GM12878 (cell line): Measurements from ENCODE around the gene DPM1. TPM values are rescaled to one million over a fixed set of nuclear protein-coding genes. Genes with fewer than 3 reads are reported as not detected.
A peak's percentile ranks its signal among the peaks of the same experiment; 100 is the strongest.

Experiments used
- ATAC-seq: fragments of 200-7000 bp; cut with Tn5 transposase; 3 replicates; pipeline ENCODE4 v1.9.1; 2020; ENCODE audit warnings: mild to moderate bottlenecking, moderate library complexity
- BruUV-seq: library from RNA; stranded (reverse); fragments of 400-500 nt; replicated peaks from 2 replicates; lab custom pipeline; 2021; lab: Mats Ljungman, UMichigan
- CTCF ChIA-PET: fragments of 300-600 bp; sonication (Branson Sonifier 250); formaldehyde crosslinking; extraction: SDS; loops from one replicate; lab custom pipeline; 2021; ENCODE audit warnings: inconsistent platforms; lab: Yijun Ruan, JAX
- POLR2A ChIA-PET: fragments of 350-600 bp; formaldehyde crosslinking; extraction: SDS; loops from one replicate; lab custom pipeline; 2021; ENCODE audit warnings: inconsistent platforms; lab: Charles Lee
- RAD21 ChIA-PET: fragments of 300-600 bp; sonication (Branson Sonifier 250); formaldehyde crosslinking; loops from one replicate; lab custom pipeline; 2023; ENCODE audit warnings: antibody characterized with exemption; ENCODE audit not compliant: unreplicated experiment; lab: Charles Lee
- SMC1A ChIA-PET: fragments of 300-600 bp; sonication (Branson Sonifier 250); formaldehyde crosslinking; loops from one replicate; lab custom pipeline; 2023; ENCODE audit not compliant: unreplicated experiment, uncharacterized antibody; lab: Charles Lee
- DNase-seq: peaks from one replicate; pipeline ENCODE4 v3.0.0-alpha.2; 2011; ENCODE audit warnings: low read depth, low spot score
- FAIRE-seq: peaks from 3 replicates; lab custom pipeline; 2011; peaks lifted over from hg19 to GRCh38; lab: Jason Lieb, UNC
- H2AFZ ChIP-seq: 2 replicates; pipeline ENCODE4 v1.6.0; 2011; ENCODE audit warnings: low read depth, low read length, control low read depth; ENCODE audit not compliant: control insufficient read depth
- H3K27ac ChIP-seq: 2 replicates; pipeline ENCODE4 v1.5.1; 2011; ENCODE audit warnings: control low read depth; ENCODE audit not compliant: control insufficient read depth, insufficient read depth
- H3K27me3 ChIP-seq, 2 experiments: replicated peaks in 1 of 2; 2 replicates each; pipeline versions ENCODE4 v1.6.0 to v1.6.1; 2011; ENCODE audit warnings: low read length in 1 of 2; ENCODE audit not compliant: control insufficient read depth in 2 of 2, insufficient read depth in 2 of 2
- H3K36me3 ChIP-seq, 2 experiments: 2 replicates each; pipeline ENCODE4 v1.5.1; 2011; ENCODE audit warnings: low read length in 1 of 2; ENCODE audit not compliant: control insufficient read depth in 2 of 2, insufficient read depth in 2 of 2
- H3K4me1 ChIP-seq: 2 replicates; pipeline ENCODE4 v1.6.1; 2011; ENCODE audit warnings: mild to moderate bottlenecking, low read length, moderate library complexity, mixed read lengths; ENCODE audit not compliant: control insufficient read depth, insufficient read depth
- H3K4me2 ChIP-seq: 2 replicates; pipeline ENCODE4 v1.6.0; 2011; ENCODE audit warnings: control low read depth; ENCODE audit not compliant: control insufficient read depth, insufficient read depth
- H3K4me3 ChIP-seq: fragments of 200-600 bp; sonication (generic); 2 replicates; pipeline ENCODE4 v1.5.1; 2016
- H3K79me2 ChIP-seq: 2 replicates; pipeline ENCODE4 v1.6.0; 2011; ENCODE audit warnings: low read length; ENCODE audit not compliant: control insufficient read depth, insufficient read depth
- H3K9ac ChIP-seq: 2 replicates; pipeline ENCODE4 v1.8.0; 2011; ENCODE audit warnings: low read length, control low read depth, mixed read lengths; ENCODE audit not compliant: control insufficient read depth, insufficient read depth
- H3K9me3 ChIP-seq: replicated peaks from 3 replicates; pipeline ENCODE4 v1.5.1; 2011; ENCODE audit warnings: mild to moderate bottlenecking, low read length; ENCODE audit not compliant: control insufficient read depth, insufficient read depth
- H4K20me1 ChIP-seq: 2 replicates; pipeline ENCODE4 v1.6.0; 2011; ENCODE audit not compliant: control insufficient read depth, insufficient read depth
- CHD4 ChIP-seq: fragments of 200-600 bp; sonication (generic); IDR thresholded peaks from 2 replicates; pipeline ENCODE4 v1.6.1; 2016; ENCODE audit warnings: mild to moderate bottlenecking
- EED ChIP-seq: sonication (generic); IDR thresholded peaks from 2 replicates; pipeline ENCODE4 v1.6.1; 2016; ENCODE audit warnings: antibody characterized with exemption, low read depth
- EGR1 ChIP-seq, 2 experiments: IDR thresholded peaks; 1 replicate in 1 of 2; 2 replicates in 1 of 2; pipeline ENCODE4 v1.6.1; 2011 to 2012; ENCODE audit warnings: low read depth in 2 of 2, low read length in 2 of 2, borderline replicate concordance in 1 of 2, mild to moderate bottlenecking in 1 of 2, moderate library complexity in 1 of 2
- IKZF1 ChIP-seq: fragments of 450-650 bp; conservative IDR thresholded peaks from 2 replicates; pipeline ENCODE4 v1.6.1; 2017; ENCODE audit warnings: antibody characterized with exemption, mild to moderate bottlenecking
- POLR2A ChIP-seq: IDR thresholded peaks from 2 replicates; pipeline ENCODE4 v1.6.1; 2011; ENCODE audit warnings: low read depth, mild to moderate bottlenecking, low read length
- RELA ChIP-seq: fragments of 450-650 bp; IDR thresholded peaks from 2 replicates; pipeline ENCODE4 v1.8.0; 2014; ENCODE audit warnings: borderline replicate concordance; ENCODE audit not compliant: partially characterized antibody
- YY1 ChIP-seq: IDR thresholded peaks from 2 replicates; pipeline ENCODE4 v1.6.1; 2011; ENCODE audit warnings: low read depth, mild to moderate bottlenecking, low read length
- WGBS: methylation state at CpG from one replicate; pipeline ENCODE4 v1.1.6; 2016; ENCODE audit warnings: low lambda C conversion rate; ENCODE audit not compliant: insufficient replicate concordance, insufficient coverage; ENCODE audit errors: missing lambda C conversion rate; 5-methylcytosine and 5-hydroxymethylcytosine counted together
- in situ Hi-C: fragments of 300-500 bp; cut with MboI; formaldehyde crosslinking; loops from 9 replicates; pipeline ENCODE4 v1.14.3; 2018; ENCODE audit warnings: mixed read lengths
- intact Hi-C: fragments of 100-400 bp; cut with micrococcal nuclease; formaldehyde crosslinking; loops from one replicate; pipeline ENCODE4 v1.14.2; 2022; ENCODE audit not compliant: unreplicated experiment
- polyA plus RNA-seq, 11 experiments: library from polyadenylated mRNA; depleted of rRNA in 4 of 11; unstranded in 6 of 11; stranded (reverse) in 5 of 11; fragments of >200 nt; fragmentation: Nextera tagmentation in 4 of 11; fragmentation: Illumina TruSeq in 1 of 11; extraction: Ambion mirVana in 4 of 11; extraction: Trizol in 1 of 11; gene quantifications; 1 replicate in 1 of 11; 2 replicates in 10 of 11; pipeline versions ENCODE4 v1.2.1 to v1.2.3, GENCODE V29; 2011 to 2016; ENCODE audit warnings: inconsistent platforms in 2 of 11, missing spikeins in 2 of 11, low read depth in 1 of 11
- total RNA-seq, 4 experiments: library from RNA; depleted of rRNA in 3 of 4; stranded (reverse); fragments of >200 nt in 3 of 4; fragmentation: Illumina TruSeq in 1 of 4; extraction: Trizol in 1 of 4; gene quantifications; 2 replicates each; pipeline versions ENCODE4 v1.2.1 to v1.2.3, GENCODE V29; 2013 to 2021
- TF ChIP-seq, protein P1 (sequence below): IDR thresholded peaks from 2 replicates; pipeline ENCODE4 v1.6.1; 2012; ENCODE audit warnings: low read length, inconsistent platforms

The DPM1 gene
- total and polyA plus RNA-seq, 10 of the 15 experiments (the other 5 are each of a cell fraction or from before 2014, with no cell fraction given): 53.3 to 167 (median 108) TPM

- H3K36me3 ChIP-seq: peaks cover 20 to 40% of the 10 kb centered on the region in 2 experiments
- POLR2A ChIA-PET: interaction anchor here (1.1 to 1.3 kb wide), 4 partner anchors 15 to 102 kb away, joined by 3 to 5 read pairs (median 4); no protein-coding TSS in a partner anchor
- no peaks in the 10 kb centered on the region for H3K9me3 ChIP-seq
- no peaks in the 10 kb centered on the region for H3K4me1 ChIP-seq
- DNase-seq (no peak), ATAC-seq (peak; percentile 73), FAIRE-seq (no peak)
- SMC1A ChIA-PET: interaction anchor here (1.0 to 2.5 kb wide), 7 partner anchors 16 to 98 kb away, joined by 3 to 11 read pairs (median 3); no protein-coding TSS in a partner anchor
- H3K4me3 ChIP-seq: no peak overlapping the region
- CTCF ChIA-PET: interaction anchor here (1.3 to 3.6 kb wide), 6 partner anchors 10 to 102 kb away, joined by 3 to 20 read pairs (median 6); partner anchors contain the start of gene BCAS4
- H3K27me3 ChIP-seq: no peaks in the 10 kb centered on the region
- RAD21 ChIA-PET: interaction anchor here (0.8 to 2.4 kb wide), 4 partner anchors 20 to 98 kb away, joined by 3 to 11 read pairs (median 6); partner anchors contain the start of gene BCAS4
- intact Hi-C loops (loop anchor here (5.0 kb wide), 1 partner anchor 100 kb away; no protein-coding TSS in a partner anchor), in situ Hi-C loops (no loop called here)
- peak overlapping the region; percentile 44 for H3K27ac ChIP-seq
- peaks cover 2% of the 10 kb centered on the region for H3K79me2 ChIP-seq
- BruUV-seq: no TSS peak
- H3K9ac ChIP-seq: no peak overlapping the region
- 48% methylated on average over 8 of the region's 8 CpGs for WGBS
- TF ChIP-seq POLR2A (0 out of 2 replicates have a peak, but pooled peaks have one; percentile 34), CHD4 (no peak), EGR1 (IDR thresholded peaks at IDR 0.05; ENCODE audit: borderline replicate concordance in 1 of 2, low read depth in 2 of 2, low read length in 2 of 2) (0 out of 3 replicates have a peak, but pooled peaks of 1 of the 2 experiments have one; percentile 7), IKZF1 (no peak), RELA (peak; percentile 41), YY1 (peak; percentile 58; the same call in 1 of the 2 replicates), EED (0 out of 2 replicates have a peak, but pooled peaks have one; percentile 49)
- TF ChIP-seq, protein P1, sequence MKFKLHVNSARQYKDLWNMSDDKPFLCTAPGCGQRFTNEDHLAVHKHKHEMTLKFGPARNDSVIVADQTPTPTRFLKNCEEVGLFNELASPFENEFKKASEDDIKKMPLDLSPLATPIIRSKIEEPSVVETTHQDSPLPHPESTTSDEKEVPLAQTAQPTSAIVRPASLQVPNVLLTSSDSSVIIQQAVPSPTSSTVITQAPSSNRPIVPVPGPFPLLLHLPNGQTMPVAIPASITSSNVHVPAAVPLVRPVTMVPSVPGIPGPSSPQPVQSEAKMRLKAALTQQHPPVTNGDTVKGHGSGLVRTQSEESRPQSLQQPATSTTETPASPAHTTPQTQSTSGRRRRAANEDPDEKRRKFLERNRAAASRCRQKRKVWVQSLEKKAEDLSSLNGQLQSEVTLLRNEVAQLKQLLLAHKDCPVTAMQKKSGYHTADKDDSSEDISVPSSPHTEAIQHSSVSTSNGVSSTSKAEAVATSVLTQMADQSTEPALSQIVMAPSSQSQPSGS: peak; percentile 9; the same call in 1 of the 2 replicates
- H2AFZ ChIP-seq: no peak overlapping the region
- H4K20me1 ChIP-seq: no peaks in the 10 kb centered on the region
- H3K4me2 ChIP-seq: 0 out of 2 replicates have a peak overlapping the region, but pooled peaks have one; percentile 28
Observed at GRCh38 chr20:50892394-50892793, 65.9 kb downstream of the DPM1 start.
